HG02852 (cell line): ENCODE measurements around the gene FDPS.

ENCODE experiments used
- ATAC-seq: cut with Tn5 transposase; IDR thresholded peaks from one replicate; pipeline ENCODE4 v1.9.1; 2021; ENCODE audit warnings: mild to moderate bottlenecking, moderate library complexity; ENCODE audit not compliant: unreplicated experiment

The FDPS gene

DNA sequence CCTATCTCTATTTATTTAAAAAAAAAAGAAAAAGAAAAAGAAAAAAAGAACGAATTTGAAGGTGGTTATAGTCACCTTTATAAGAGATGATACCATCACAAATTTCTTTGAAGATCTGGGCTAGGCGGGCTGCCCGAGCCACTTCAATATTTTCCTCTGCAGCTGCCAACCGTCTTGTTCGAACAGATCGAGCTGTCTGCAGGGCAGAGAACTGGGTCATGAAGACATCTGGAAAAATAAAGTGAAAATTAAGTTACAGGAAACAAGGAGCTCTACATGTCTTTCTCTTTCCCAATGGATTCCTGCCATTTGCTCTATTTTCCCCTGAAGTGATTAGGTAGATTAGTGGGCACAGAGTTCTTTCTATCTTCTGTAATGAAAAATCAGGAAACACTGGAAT lies 44.0 kb downstream of the FDPS start:
- ATAC-seq, result no peak

DNA sequence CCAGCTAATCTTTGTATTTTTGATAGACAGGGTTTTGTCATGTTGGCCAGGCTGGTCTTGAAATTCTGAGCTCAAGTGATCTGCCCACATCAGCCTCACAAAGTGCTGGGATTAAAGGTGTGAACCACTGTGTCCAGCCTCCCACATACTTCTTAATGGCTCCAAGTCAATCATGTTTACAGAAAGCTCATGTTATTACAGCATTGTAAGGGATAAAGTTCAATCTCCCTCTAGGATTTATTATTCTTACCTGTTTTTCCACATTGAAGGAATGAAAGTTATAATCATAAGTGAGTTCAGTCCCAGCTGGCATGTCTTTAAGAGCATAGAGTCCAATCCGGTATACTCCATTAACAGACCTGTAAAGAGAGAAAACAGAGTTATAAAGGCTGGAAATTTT lies 51.4 kb downstream of the FDPS start:
- no peak for ATAC-seq
